ENCODE data around the gene HEYL. TPM values are rescaled to one million over a fixed set of nuclear protein-coding genes. Genes with fewer than 3 reads are reported as not detected.

Gene HEYL
- total and polyA plus RNA-seq, 11 donors = 7.0 to 35.2 (median 18.8) TPM

GRCh38 chr1:39653546-39654031, 14.1 kb upstream of the HEYL start:
- no peak overlapping the region for H3K4me3 ChIP-seq
- H3K4me1 ChIP-seq = peaks cover 0 to 51% (median 14%) of the 10 kb centered on the region in 12 donors
- no peaks in the 10 kb centered on the region for H3K36me3 ChIP-seq
- ATAC-seq (peak in 3 of 4 donors; percentile 57 to 70 (median 63)), DNase-seq (peak; percentile 69 to 86 (median 80))
- peak overlapping the region in 6 of 12 donors; percentile 61 to 77 (median 74) for H3K27ac ChIP-seq
- 7 to 8% (median 8%) methylated on average over 5 to 8 of the region's 8 CpGs for WGBS, 4 donors
- H3K27me3 ChIP-seq = no peaks in the 10 kb centered on the region
- TF ChIP-seq CTCF (IDR thresholded peaks at IDR 0.05) (peak; percentile 84 to 96 (median 92)), POLR2A (IDR thresholded peaks at IDR 0.05) (no peak)
- intact Hi-C loops (cut with DNase I) = loop anchor here in 9 of 10 donors (1.0 to 10.0 kb wide), 5 partner anchors 45 to 69 kb away; no protein-coding TSS in a partner anchor
- no peaks in the 10 kb centered on the region for H3K9me3 ChIP-seq

- 79 to 93% (median 91%) methylated on average over 2 of the region's 2 CpGs for WGBS, 4 donors
Measured at GRCh38 chr1:39652554-39652953, 13.1 kb upstream of the HEYL start.

GRCh38 chr1:39652105-39652504, 12.7 kb upstream of the HEYL start:
- intact Hi-C loops (cut with DNase I) = loop anchor here in 5 of 10 donors (2.0 to 10.0 kb wide), 4 partner anchors 43 to 70 kb away; no protein-coding TSS in a partner anchor
- ATAC-seq (peak in 3 of 4 donors; percentile 54 to 58 (median 55)), DNase-seq (peak; percentile 64 to 81 (median 75))

More at GRCh38 chr1:39652554-39652953, 13.1 kb upstream of the HEYL start:
- ATAC-seq (peak in 1 of 4 donors; percentile 9), DNase-seq (no peak)
- Histone ChIP-seq H3K27ac (peak overlapping the region; percentile 13 to 77 (median 60)), H3K4me1 (peaks cover 0 to 57% (median 23%) of the 10 kb centered on the region in 12 donors), H3K36me3 (no peaks in the 10 kb centered on the region), H3K9me3 (no peaks in the 10 kb centered on the region), H3K4me3 (no peak overlapping the region), H3K27me3 (no peaks in the 10 kb centered on the region)
- TF ChIP-seq CTCF (IDR thresholded peaks at IDR 0.05) (no peak), POLR2A (IDR thresholded peaks at IDR 0.05) (no peak)
- intact Hi-C loops (cut with DNase I) = loop anchor here in 5 of 10 donors (2.0 to 10.0 kb wide), 4 partner anchors 44 to 70 kb away; no protein-coding TSS in a partner anchor

More at GRCh38 chr1:39652105-39652504, 12.7 kb upstream of the HEYL start:
- H3K4me3 ChIP-seq = no peak overlapping the region
- no peaks in the 10 kb centered on the region for H3K27me3 ChIP-seq
- peak overlapping the region; percentile 13 to 77 (median 60) for H3K27ac ChIP-seq
- TF ChIP-seq CTCF (IDR thresholded peaks at IDR 0.05) (no peak), POLR2A (IDR thresholded peaks at IDR 0.05) (no peak)
- no peaks in the 10 kb centered on the region for H3K36me3 ChIP-seq
- WGBS, 4 donors = 62 to 79% (median 69%) methylated on average over 6 of the region's 6 CpGs
- H3K9me3 ChIP-seq = no peaks in the 10 kb centered on the region
- peaks cover 0 to 61% (median 26%) of the 10 kb centered on the region in 12 donors for H3K4me1 ChIP-seq

Measured in heart left ventricle (tissue), 16 donors.